Stimulated activated CD4-positive, alpha-beta T cell treated with anti-CD3 and anti-CD28 coated beads, Interleukin-2, amount 100 ng/mL, for 4 hours (primary cell): ENCODE results near the gene PDE6A.
"Not testable (repeated sequence)": the region's sequence is repeated elsewhere in the genome, so short reads cannot be mapped to it uniquely, and the experiment has no call there.

Experiments used
- DNase-seq: peaks from one replicate; pipeline ENCODE4 v3.0.0-alpha.2; 2020; ENCODE audit warnings: low read depth

Gene PDE6A

DNA sequence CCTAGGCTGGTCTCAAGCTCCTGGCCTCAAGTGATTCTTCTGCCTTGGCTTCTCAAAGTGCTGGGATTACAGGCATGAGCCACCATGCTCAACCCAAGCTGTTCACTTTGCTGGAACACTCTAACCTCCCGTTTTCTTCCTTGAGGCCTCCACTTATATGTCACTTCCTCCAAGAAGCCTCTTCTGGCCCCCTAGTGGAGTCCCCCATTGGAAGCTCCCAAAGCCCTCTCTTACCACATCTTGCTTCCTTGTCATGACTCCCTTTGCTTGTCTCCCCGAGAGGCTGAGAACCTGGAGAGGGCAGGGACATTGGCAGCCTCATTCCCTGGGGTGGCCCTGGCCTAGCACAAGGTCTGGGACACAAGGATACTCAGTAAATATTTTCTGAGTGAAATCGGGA lies 80.8 kb downstream of the PDE6A start:
- no peak for DNase-seq

DNA sequence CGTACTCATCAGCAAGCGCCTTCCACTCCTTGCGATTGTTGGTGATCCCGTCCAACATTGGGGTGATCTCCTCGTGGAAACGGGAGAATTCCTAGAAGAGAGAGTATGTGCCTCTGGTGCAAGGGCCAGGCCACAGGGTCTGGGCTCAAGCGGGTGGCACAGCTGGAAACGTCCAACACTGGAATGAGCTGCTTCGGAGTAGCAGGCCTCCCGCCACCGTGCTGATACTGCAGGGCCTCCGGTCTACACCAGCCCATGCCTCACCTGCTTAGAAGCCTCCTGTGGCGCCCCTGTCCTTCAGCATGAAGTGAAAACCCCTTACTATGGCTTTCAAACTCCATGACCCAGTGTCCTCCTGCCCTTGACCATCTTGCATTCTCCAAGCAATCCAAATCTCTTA lies 81.4 kb downstream of the PDE6A start:
- no peak for DNase-seq

DNA sequence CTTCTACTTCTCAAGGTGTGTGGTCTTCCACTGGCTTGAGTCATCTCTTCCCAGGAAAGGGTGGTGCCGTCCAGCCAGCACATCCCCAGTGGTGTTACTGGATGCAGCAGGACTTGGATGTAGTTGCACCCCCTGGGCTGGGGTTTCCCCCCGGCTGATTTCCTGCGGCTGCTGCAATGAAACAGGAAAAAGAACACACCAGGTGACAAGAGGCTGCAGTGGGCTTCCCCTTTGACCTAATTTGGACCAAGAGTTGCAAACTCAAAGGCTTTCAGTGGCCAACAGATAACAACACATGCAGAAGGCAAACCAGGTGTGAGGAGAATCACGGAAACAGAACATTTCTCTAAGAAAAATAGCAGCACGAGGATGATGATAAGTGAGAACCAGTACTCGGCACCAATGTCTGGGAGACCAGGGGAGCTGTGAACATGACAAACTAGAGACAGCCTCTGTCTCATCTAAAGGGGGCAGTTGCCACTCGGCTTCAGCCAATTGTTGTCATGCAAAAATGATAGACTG lies 83.7 kb downstream of the PDE6A start:
- no peak for DNase-seq

DNA sequence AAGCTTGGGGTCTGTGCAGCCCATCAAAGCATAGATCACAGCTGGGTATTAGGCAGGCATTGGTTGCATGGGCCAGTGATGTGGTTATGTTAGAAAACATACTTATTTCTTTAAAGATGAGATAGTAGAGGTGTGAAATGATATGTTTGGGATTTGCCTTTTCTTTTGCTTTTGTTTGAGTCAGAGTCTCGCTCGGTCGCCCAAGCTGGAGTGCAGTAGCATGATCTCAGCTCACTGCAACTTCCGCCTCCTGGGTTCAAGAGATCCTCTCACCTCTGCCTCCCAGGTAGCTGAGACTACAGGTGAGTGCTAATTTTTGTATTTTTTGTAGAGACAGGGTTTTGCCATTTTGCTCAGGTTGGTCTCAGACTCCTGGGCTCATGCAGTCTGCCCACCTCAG lies 84.8 kb downstream of the PDE6A start:
- DNase-seq, result no peak

DNA sequence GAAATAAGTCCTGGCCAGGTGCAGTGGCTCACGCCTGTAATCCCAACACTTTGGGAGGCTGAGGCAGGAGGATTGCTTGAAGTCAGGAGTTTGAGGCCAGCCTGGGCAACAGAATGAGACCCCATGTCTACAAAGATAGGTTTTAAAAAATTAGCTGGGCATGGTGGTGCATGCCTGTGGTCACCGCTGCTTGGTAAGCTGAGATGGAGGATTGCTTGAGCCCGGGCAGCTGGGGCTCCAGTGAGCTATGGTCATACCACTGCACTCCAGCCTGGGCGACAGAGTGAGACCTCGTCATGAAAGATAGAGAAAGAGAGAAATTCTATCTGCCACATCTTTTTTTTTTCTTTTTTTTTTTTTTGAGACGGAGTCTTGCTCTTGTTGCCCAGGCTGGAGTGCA lies 86.1 kb downstream of the PDE6A start:
- not testable (repeated sequence) for DNase-seq

DNA sequence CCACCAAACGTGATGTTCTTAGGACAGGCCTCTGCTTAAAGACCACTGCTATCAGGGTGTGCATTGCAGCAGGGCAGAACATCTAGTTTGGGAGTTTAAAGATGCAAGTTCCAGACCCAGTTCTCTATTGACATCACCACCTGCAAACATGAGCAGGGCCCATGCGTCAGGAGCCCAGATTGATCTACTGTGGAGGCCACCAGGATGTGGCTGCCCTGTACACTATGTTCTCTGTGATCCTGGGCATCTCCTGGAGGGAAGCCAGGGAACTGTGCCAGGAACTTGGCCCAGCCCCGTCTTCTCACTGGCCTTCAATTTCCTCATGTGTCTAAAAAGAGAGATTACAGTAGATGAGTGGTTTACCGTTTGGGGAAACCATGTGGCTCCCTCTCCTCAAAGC lies 87.1 kb downstream of the PDE6A start:
- no peak for DNase-seq

DNA sequence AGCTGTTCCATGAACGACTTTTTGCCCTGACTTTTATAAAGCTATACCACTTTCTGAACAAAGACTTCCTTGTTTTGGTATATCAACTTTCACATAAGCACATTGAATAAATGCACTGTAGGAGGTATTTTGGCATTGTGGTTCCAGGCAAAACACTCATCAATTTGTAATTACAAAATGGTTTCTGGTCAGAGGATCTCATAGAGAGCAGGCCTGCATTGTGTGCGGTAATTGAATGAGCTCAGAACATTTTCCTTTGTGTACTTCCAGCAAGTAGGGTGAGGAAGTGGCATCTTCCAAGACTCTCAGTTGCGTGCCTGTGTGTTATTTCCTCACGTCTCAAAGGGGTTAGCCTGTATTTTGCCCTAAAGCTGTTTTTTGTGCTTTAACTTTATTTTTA lies 89.2 kb downstream of the PDE6A start:
- no peak for DNase-seq

DNA sequence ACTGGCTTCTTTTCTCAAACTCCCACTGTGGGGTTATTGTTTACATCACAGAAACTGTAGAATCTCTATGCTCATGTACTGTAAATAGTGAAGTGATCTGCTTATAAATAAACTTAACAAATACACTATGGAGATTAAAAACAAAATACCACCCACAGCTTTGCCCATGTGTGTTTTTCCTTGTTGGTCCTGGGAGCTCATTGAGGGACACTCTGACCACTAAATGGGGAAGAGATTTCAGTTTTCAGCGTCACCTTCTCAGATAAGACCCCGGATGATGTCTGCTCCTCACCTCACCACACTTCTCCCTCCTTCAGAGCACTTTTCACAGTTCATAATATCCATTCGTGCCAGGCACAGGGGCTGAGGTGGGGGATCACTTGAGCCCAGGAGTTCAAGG lies 89.7 kb downstream of the PDE6A start:
- no peak for DNase-seq

DNA sequence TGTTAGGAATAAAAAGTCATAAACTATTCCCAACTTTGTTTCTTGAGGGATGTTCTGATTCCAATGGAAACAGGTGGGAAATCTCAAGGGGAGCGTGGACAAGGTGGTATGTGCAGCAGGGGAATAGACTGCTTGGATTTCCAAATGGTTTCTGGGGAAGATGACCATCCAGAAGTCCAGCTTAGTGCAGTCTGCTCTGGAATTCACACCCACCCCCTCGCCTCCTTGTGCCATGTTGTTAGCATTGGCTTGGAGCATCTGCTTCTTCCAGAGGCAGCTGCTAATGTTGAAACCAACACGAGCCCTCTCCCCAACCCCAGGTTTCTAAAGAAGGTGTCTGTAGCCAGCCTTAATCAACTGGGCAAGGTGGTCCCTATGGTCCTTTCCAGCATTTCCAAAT lies 90.9 kb downstream of the PDE6A start:
- DNase-seq, result no peak

DNA sequence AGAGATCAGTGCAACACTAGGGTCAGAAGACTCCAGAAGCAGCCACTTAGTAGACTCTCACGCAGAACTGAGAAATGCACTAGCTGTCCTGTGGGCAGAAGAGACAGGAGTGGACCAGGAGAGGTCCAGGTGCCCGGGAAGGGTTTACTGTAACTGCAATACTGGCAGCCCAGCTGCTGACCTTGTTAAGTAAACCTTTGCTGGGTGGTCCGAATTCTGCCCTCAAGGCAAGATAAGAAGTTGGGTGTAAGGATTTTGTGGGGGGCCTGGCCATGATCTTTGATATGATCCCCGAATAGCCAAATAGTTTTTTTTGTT lies 91.3 kb downstream of the PDE6A start:
- DNase-seq, result no peak

DNA sequence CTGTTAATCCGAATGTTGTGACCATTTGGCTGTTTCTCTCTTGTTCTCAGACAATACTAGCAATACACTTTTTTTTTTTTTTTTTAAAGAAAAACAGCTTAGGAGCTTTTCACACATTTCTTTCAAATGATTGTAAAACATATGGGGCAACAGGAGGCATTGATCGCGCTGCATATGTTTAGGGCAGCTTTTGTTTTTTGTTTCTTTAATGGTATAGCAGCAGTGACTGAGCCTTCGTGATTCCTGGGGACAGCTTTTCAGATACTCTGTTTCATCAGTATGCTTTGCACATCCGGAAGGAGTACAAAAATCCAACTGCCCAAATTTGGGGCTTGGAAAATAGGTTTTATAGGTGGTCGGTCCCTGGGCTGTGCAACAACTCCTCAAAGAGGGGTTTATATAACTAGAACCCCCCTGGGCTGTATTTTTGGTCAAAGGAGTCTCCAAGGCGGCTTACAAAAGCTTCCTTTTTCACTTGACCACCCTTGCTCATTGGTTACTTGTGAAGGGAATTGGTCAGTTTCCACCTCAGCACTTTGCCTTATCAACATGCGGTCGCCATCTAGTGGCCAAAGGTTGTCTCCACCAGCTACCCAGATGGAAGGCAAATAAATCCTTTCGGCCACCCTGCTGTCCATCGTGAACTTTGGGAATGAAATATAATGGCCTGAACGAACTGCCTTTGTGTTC lies 91.8 kb downstream of the PDE6A start:
- peak; percentile 16 for DNase-seq

DNA sequence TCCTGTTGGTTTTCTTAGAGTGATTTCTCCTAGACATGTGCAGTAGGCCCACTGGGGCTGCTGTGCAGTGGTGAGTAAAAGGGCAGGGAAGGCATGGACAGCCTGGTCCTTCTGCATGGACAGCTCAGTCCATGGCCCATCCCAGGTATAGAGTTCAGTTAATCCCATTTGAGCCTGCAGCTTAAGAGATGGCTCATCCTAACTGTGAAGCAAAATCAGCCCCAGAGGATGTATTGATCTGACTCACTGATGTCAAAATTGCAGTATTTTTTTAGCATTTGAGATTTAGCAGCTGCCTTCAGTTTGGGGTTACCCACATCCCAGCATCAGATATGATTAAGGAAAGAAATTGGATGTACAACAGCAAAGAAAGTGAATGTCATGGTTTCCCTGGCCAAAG lies 93.4 kb downstream of the PDE6A start:
- no peak for DNase-seq

DNA sequence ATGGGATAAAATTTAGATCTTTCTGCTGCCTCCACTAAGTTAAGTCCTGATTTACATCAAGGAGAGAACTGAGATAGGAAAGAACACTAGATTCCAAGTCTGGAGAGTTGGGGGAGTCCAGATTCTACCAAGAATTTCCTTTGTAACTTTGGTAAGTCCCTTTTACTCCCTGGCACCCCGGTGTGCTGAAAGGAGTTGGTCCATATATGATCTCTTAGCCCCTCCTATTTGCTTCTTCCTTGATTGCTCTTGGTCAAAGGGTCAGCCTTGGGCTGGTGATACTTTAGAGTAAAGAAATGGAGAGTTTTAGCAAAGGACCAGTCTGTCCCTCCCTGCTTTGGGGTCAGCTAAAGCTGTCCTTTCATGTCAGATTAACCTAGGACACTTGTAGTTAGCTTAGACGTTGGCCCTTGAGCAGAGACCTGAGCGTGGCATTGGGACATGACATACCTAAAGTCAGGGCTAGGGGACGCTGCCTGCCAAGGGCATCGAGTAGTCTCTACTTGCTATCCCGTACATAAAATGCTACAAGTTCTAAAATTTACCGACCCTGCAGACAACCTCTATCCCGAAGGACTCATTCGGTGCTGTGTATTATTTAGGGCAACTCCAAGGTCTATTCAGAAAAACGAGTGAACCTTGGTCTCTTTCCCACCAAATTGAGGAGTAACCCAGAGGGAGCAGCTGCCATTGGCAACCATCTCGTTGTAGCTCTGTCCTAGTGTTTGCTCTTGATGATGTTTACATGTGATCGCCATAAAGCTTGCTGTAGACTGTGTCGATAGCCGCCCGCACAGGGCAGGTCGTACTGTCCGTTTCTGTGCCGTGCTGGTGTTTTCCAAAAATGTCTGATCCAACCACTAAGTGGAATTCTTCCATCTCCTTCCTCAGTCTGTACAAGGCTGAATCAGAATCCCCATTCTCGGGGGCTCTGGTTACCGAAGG lies 94.4 kb downstream of the PDE6A start:
- DNase-seq, result no peak

DNA sequence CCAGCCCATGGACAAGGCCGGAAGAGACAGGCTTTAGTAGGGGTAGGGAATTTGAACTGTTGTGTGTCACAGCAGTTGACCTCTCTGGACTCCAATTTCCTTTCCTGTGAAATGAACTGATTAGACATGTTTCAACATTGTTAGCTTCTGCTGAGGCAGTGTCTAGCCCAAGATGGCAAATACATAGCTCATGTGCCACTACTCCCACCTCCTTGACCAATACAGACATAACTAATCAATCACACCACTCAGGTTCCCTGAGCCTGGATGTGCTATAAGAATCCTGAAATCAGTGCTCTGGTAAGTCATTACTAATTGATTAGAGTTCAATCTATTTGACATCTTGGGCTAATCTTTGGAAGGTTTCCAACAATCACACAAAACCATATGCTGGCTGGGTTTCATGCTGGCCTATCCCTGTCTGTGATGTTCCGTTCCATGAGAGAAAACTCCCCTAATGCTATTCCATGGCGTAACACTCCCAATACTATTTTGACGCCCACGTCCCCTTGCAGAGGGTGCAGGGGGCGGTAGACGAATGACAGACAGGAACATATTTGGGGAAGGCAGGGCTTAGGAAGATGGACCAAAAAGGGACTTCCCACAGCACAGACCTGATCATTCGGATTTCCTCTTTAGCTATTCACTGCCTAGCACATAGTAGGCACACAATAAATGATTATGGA lies 95.2 kb downstream of the PDE6A start:
- DNase-seq, result no peak

DNA sequence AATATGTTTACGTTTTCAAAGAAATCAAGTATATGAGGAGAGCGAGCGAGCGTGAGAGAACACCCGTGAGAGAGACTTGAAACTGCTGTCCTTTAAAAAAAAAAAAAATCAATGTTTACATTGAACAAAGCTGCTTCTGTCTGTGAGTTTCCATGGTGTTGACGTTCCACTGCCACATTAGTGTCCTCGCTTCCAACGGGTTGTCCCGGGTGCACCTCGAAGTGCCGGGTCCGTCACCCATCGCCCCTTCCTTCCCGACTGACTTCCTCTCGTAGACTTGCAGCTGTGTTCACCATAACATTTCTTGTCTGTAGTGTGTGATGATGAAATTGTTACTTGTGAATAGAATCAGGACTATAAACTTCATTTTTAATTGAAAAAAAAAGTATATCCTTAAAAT lies 97.0 kb downstream of the PDE6A start:
- no peak for DNase-seq

DNA sequence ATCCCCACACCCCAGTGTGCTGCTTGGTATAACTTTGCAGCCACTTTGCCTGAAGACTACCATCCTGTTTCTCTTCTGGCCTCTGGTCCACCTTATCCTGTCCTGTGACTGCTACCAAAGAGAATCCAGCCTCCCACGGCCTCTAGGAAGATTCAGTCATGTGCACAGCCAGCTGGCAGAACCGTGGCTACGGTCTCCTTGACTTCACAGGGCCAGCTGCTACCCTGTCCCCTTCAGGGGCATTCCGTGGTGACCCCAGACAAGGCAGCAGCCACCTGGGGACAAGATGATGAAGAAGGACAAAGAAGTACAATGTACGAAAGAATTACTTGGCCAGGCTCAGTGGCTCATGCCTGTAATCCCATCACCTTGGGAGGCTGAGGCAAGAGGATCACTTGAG lies 98.6 kb downstream of the PDE6A start:
- DNase-seq, result no peak

DNA sequence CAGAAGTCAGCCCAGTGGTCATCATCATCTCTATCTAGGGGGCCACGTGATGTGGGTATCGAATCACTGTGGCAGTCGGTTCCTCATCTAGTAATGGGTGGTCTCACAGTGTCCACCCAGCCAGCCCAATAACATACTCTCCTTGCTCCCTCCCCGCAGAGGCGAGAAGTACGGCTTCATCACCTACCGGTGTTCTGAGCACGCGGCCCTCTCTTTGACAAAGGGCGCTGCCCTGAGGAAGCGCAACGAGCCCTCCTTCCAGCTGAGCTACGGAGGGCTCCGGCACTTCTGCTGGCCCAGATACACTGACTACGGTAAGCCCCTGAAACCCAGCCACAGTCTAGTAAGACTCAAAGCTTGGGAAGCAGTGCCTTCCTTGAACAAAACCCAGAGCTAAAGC lies 99.0 kb downstream of the PDE6A start:
- DNase-seq, result no peak

DNA sequence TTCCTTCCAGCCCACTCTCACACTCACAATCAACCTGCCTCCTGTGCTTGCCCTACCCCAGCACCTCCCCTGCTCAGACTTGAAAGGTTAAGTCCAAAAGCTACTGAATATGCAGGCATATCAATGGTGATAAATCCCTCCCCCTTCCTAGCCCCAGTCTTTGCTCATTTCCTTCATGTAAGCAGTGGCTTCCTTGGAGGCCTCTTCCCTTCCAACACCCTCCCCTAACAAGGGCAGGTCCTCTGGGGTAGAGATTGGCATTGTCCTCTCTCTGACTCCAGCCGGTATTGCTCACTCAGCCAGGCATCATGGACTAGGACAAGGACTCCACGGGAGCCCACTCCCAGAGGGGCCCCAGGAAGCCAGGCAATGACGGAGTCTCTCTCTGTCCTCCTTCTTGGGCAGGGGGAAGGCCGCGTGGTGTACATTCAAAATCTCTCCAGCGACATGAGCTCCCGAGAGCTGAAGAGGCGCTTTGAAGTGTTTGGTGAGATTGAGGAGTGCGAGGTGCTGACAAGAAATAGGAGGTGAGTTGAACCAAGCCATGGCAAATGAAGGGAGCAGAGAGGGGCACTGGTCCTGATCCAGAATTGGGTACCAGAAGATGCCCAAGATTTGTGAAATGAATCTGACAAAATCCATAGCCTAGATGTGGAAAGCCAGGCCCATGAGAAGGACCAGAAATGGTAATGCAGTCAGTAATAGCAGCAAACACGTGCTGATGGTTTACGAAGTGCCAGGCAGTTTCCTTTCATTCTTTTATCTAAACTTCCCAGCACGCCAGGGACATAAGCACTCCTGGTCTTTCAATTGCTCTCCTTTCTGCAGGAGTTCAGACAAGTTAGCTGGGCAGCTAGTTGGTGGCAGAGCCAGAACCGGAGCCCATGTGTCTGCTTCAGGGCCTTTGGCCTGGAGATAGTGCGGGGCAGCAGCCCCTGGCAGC lies 102.5 kb downstream of the PDE6A start:
- DNase-seq, result no peak

DNA sequence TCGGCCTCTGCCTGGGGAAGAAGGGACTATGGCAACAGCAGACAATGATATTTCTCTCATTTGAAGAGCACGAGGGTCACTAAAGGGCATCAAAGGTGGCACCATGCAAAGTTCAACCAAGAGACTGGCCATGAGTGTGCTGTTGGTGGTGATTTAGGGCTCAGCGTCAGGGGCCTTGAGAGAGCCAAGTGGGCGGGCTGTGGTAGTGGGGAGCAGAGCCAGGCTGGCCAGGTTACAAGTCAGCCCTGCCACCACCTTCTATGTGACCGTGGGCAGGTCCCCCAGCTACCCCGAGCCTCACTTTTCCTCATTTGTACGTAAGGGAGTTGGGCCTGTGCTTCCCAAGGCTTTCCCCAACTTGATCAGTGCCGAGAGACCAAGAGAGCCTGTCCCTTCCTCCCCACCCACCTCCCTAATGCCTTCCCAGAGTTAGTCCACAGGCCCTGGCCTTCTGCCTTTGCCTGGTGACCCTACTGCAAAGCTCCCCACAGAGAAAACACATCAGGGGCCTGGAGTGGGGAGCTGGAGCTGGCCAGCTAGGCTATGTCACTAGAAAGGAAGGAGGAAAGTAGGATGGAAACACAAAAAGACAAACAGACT lies 104.3 kb downstream of the PDE6A start:
- DNase-seq, result no peak

DNA sequence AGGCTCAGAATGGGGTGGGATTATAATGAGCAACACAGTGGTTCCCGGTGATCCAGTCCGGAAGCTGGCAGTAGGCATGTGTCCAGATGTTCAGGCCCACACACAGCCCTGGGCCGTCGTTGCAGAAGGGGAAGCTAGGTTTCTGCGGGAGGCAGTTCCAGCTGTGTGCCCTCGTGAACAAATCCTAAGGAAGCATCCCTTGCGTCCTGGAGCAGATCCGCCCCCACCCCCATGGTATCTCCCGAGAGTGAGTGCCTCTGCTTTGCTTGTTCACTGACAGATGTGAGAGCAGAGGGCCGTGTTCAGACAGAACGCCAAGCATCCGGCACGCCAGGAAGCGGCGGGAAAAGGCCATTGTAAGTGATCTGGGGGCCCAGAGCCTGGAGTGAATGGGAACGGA lies 104.8 kb downstream of the PDE6A start:
- DNase-seq, result no peak
